ENCODE results near the gene TACC2.

TACC2 gene

GRCh38 chr10:122213364-122213763 lies 224.4 kb downstream of the TACC2 start:
- DNase-seq (ENCODE audit: low read depth): no peak
- no peak for TF ChIP-seq CTCF (conservative IDR thresholded peaks at IDR 0.05; ENCODE audit: low read length)

GRCh38 chr10:122213766-122214165 lies 224.8 kb downstream of the TACC2 start:
- H3K4me3 ChIP-seq (ENCODE audit: low read length): no peak overlapping the region
- DNase-seq (ENCODE audit: low read depth): peak; percentile 19
- no peak for TF ChIP-seq CTCF (conservative IDR thresholded peaks at IDR 0.05; ENCODE audit: low read length)

More at GRCh38 chr10:122213364-122213763, 224.4 kb downstream of the TACC2 start:
- H3K4me3 ChIP-seq (ENCODE audit: low read length): no peak overlapping the region

- DNase-seq (ENCODE audit: low read depth): no peak
- H3K4me3 ChIP-seq (ENCODE audit: low read length): no peak overlapping the region
- TF ChIP-seq CTCF (conservative IDR thresholded peaks at IDR 0.05; ENCODE audit: low read length): no peak
These were observed 227.1 kb downstream of the TACC2 start for GRCh38 chr10:122216047-122216446.

GRCh38 chr10:122219340-122219739 lies 230.4 kb downstream of the TACC2 start:
- DNase-seq (ENCODE audit: low read depth): no peak
- no peak overlapping the region for H3K4me3 ChIP-seq (ENCODE audit: low read length)
- no peak for TF ChIP-seq CTCF (conservative IDR thresholded peaks at IDR 0.05; ENCODE audit: low read length)

- TF ChIP-seq CTCF (conservative IDR thresholded peaks at IDR 0.05; ENCODE audit: low read length): no peak
- H3K4me3 ChIP-seq (ENCODE audit: low read length): no peak overlapping the region
- no peak for DNase-seq (ENCODE audit: low read depth)
These were observed 231.8 kb downstream of the TACC2 start for GRCh38 chr10:122220736-122221135.

DNA sequence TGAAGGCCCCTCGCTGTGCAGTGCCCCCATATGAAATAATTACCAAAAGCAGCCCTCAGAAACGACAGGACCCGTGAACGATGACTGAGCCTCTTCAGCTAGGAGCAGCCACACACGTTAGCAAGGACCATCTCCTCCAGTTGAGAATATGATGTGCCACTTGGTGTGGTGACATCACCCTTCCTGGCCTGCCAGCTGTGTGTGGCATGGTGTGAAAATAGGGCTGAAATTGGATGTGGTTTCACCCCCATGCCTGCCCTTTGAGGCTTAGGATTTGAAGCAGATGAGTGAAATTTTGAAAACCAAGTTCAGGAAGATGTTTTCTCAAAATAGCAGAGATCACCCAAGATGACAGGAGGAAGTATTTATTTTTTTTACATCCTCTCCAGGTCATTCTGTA lies 233.0 kb downstream of the TACC2 start:
- peak; percentile 3 for DNase-seq (ENCODE audit: low read depth)
- no peak for TF ChIP-seq CTCF (conservative IDR thresholded peaks at IDR 0.05; ENCODE audit: low read length)

DNA sequence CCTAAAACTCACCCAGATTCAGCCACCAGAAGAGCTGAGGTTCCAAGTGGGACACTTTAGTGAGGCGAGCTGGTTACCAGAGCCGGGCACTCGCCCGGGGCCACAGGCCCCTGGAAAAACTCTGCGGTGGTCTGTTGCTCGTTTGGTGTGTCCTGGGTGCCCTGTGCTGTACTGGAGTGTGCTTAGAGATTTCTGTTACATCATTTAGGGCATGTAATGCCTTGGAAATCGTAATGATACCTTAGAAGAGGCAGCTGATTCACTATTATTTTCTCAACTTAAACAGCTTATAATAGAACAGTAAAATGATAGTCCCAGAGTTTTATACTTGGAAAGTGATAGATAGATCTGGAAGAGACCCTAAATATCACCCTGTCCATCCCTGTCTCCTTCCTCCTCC lies 233.7 kb downstream of the TACC2 start:
- H3K4me3 ChIP-seq (ENCODE audit: low read length): no peak overlapping the region
- no peak for DNase-seq (ENCODE audit: low read depth)
- TF ChIP-seq CTCF (conservative IDR thresholded peaks at IDR 0.05; ENCODE audit: low read length): no peak

More for the DNA sequence above, 233.0 kb downstream of the TACC2 start:
- no peak overlapping the region for H3K4me3 ChIP-seq (ENCODE audit: low read length)

All from AG10803 (cell line).